CD4-positive, alpha-beta T cell treated with Interleukin-6 for 4 hours (primary cell): Measurements from ENCODE around the gene EME1.
A peak's percentile ranks its signal among the peaks of the same experiment; 100 is the strongest.
"Not testable (repeated sequence)": the region's sequence is repeated elsewhere in the genome, so short reads cannot be mapped to it uniquely, and the experiment has no call there.

Source experiments
- DNase-seq: peaks from one replicate; pipeline ENCODE4 v3.0.0-alpha.2; 2020; ENCODE audit warnings: mixed read lengths

Gene EME1

GRCh38 chr17:50426814-50427787, 54.1 kb downstream of the EME1 start:
- peak; percentile 19 for DNase-seq

DNA sequence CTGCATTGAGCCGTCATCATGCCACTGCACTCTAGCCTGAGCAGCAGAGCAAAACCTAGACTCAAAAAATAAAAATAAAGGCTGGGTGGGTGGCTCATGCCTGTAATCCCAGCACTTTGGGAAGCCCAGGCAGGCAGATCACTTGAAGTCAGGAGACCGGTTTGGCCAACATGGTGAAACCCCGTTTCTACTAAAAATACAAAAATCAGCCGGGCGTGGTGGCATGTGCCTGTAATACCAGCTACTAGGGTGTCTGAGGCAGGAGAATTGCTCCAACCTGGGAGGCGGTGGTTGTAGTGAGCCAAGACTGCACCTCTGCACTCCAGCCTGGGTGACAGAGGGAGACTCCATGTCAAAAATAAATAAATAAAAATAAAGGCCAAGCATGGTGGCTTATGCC, 55.1 kb downstream of the EME1 start:
- not testable (repeated sequence) for DNase-seq

DNA sequence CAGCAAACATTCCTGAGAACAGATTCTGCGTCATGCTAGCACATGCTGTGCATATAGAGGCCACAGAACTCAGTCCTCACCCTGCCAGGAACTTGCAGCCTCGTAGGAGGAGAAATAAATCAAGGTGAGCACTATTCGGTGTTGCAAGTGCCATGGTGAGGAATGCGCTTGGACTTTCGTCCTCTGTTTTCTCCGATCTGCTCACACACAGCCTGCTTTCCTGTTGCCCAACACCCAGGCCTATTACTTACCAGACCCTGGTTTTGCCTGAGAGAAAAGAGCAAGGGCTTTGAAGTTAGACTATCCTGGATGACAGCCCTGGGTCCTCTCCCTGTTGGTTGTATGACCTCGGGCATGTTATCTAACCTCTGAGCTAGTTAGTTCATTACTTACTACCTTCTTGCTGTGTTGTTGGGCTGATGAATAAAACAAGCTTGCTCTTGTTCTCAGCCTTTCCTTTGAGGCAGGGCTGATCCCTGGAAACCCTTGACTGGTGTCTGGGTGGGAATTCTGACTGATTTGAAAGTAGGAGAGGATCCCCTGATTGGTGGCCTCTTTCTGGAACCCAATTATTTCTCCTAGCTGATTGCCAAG, 55.9 kb downstream of the EME1 start:
- DNase-seq, result no peak

GRCh38 chr17:50429793-50430192, 56.8 kb downstream of the EME1 start:
- DNase-seq, result no peak
